Measurements from ENCODE around the gene FILIP1L.

Gene FILIP1L

GRCh38 chr3:100108464-100109079 is 5.7 kb downstream of the FILIP1L start:
- peaks cover 0 to 81% (median 48%) of the 10 kb centered on the region in 4 donors for H3K4me1 ChIP-seq
- no peak overlapping the region for H3K4me3 ChIP-seq

GRCh38 chr3:100107221-100107814 is 7.0 kb downstream of the FILIP1L start:
- TF ChIP-seq CTCF (IDR thresholded peaks at IDR 0.05), result no peak
- H3K4me3 ChIP-seq, result no peak overlapping the region
- H3K36me3 ChIP-seq, result no peaks in the 10 kb centered on the region
- no peaks in the 10 kb centered on the region for H3K27me3 ChIP-seq
- H3K4me1 ChIP-seq, result peaks cover 0 to 93% (median 49%) of the 10 kb centered on the region in 4 donors
- H3K9me3 ChIP-seq, result no peaks in the 10 kb centered on the region
- H3K27ac ChIP-seq, result peak overlapping the region; percentile 36 to 64
- intact Hi-C loops (cut with DNase I; ENCODE audit: low total_unique reads), result loop anchor here (10.0 kb wide), 1 partner anchor 47 kb away; no protein-coding TSS in a partner anchor
- no peak for DNase-seq

More at GRCh38 chr3:100108464-100109079, 5.7 kb downstream of the FILIP1L start:
- Histone ChIP-seq H3K27ac (peak overlapping the region; percentile 36 to 64), H3K27me3 (no peaks in the 10 kb centered on the region), H3K36me3 (no peaks in the 10 kb centered on the region), H3K9me3 (no peaks in the 10 kb centered on the region)
- intact Hi-C loops (cut with DNase I; ENCODE audit: low total_unique reads), result loop anchor here (10.0 kb wide), 1 partner anchor 46 kb away; no protein-coding TSS in a partner anchor
- no peak for DNase-seq
- no peak for TF ChIP-seq CTCF (IDR thresholded peaks at IDR 0.05)

- no peak for DNase-seq
- H3K4me1 ChIP-seq, result peaks cover 0 to 93% (median 49%) of the 10 kb centered on the region in 4 donors
- peak overlapping the region; percentile 61 to 64 for H3K27ac ChIP-seq
- H3K36me3 ChIP-seq, result no peaks in the 10 kb centered on the region
- no peaks in the 10 kb centered on the region for H3K9me3 ChIP-seq
- TF ChIP-seq CTCF (IDR thresholded peaks at IDR 0.05), result no peak
- H3K27me3 ChIP-seq, result no peaks in the 10 kb centered on the region
- intact Hi-C loops (cut with DNase I; ENCODE audit: low total_unique reads), result loop anchor here (10.0 kb wide), 1 partner anchor 48 kb away; no protein-coding TSS in a partner anchor
- no peak overlapping the region for H3K4me3 ChIP-seq
Observed at GRCh38 chr3:100106531-100107141, 7.7 kb downstream of the FILIP1L start.

- TF ChIP-seq CTCF (IDR thresholded peaks at IDR 0.05), result no peak
- Histone ChIP-seq H3K36me3 (no peaks in the 10 kb centered on the region), H3K4me1 (peaks cover 0 to 87% (median 49%) of the 10 kb centered on the region in 4 donors), H3K9me3 (no peaks in the 10 kb centered on the region), H3K4me3 (no peak overlapping the region), H3K27ac (peak overlapping the region; percentile 61 to 64), H3K27me3 (no peaks in the 10 kb centered on the region)
- DNase-seq, result no peak
- intact Hi-C loops (cut with DNase I; ENCODE audit: low total_unique reads), result loop anchor here (10.0 kb wide), 1 partner anchor 49 kb away; no protein-coding TSS in a partner anchor
Observed at GRCh38 chr3:100106094-100106493, 8.2 kb downstream of the FILIP1L start.

GRCh38 chr3:100105501-100105900 is 8.8 kb downstream of the FILIP1L start:
- peaks cover 0 to 83% (median 46%) of the 10 kb centered on the region in 4 donors for H3K4me1 ChIP-seq
- intact Hi-C loops (cut with DNase I; ENCODE audit: low total_unique reads), result loop anchor here (10.0 kb wide), 1 partner anchor 49 kb away; no protein-coding TSS in a partner anchor

More at GRCh38 chr3:100105501-100105900, 8.8 kb downstream of the FILIP1L start:
- Histone ChIP-seq H3K4me3 (no peak overlapping the region), H3K27me3 (no peaks in the 10 kb centered on the region), H3K27ac (peak overlapping the region; percentile 61 to 64), H3K9me3 (no peaks in the 10 kb centered on the region), H3K36me3 (no peaks in the 10 kb centered on the region)
- no peak for DNase-seq
- TF ChIP-seq CTCF (IDR thresholded peaks at IDR 0.05), result no peak
